AG10803 (cell line): ENCODE results near the gene PXN.

Source experiments
- DNase-seq: peaks from one replicate; pipeline ENCODE4 v3.0.0; 2010; ENCODE audit warnings: low read depth
- H3K4me3 ChIP-seq: 2 replicates; pipeline ENCODE4 v1.5.1; 2011; ENCODE audit warnings: mild to moderate bottlenecking, low read length, control low read depth
- TF ChIP-seq, protein P1 (sequence below): conservative IDR thresholded peaks from 2 replicates; pipeline ENCODE4 v1.5.1; 2011; ENCODE audit warnings: mild to moderate bottlenecking, low read length, control low read depth, inconsistent platforms

Gene PXN

DNA sequence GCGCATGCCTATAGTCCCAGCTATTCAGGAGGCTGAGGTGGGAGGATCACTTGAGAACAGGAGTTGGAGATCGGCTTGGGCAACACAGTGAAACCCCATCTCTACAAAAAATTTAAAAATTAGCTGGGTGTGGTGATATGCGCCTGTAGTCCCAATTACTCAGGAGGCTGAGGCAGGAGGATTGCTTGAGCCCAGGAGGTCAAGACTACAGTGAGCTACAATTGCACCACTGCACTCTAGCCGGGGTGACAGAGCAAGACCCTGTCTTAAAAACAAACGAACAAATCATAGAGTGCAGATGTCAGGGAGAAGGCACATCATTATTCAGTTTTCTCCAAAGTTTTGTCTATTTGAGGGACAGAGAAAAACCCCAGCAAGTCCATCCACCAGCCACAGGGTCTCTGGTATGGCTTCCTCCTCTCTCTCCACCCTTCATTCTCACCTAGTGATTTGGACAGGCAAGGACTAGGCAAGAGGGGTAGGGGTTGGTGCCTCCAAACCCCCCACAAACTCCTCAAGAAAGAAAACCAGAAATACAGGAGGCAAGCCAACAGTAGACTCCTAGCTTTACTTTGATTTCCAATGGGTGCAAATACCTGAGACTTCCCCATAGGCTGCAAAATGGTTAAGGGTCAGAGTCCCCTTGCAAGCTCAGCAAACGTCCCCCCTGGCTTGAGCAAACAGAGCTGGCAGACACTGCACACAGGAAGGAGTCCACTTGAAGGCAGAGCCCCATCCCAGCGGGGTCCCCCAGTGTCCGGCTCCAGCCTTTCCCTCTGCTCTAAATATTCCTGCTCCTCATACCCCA, 38.1 kb downstream of the PXN start:
- H3K4me3 ChIP-seq = no peak overlapping the region
- no peak for DNase-seq
- TF ChIP-seq, protein P1, sequence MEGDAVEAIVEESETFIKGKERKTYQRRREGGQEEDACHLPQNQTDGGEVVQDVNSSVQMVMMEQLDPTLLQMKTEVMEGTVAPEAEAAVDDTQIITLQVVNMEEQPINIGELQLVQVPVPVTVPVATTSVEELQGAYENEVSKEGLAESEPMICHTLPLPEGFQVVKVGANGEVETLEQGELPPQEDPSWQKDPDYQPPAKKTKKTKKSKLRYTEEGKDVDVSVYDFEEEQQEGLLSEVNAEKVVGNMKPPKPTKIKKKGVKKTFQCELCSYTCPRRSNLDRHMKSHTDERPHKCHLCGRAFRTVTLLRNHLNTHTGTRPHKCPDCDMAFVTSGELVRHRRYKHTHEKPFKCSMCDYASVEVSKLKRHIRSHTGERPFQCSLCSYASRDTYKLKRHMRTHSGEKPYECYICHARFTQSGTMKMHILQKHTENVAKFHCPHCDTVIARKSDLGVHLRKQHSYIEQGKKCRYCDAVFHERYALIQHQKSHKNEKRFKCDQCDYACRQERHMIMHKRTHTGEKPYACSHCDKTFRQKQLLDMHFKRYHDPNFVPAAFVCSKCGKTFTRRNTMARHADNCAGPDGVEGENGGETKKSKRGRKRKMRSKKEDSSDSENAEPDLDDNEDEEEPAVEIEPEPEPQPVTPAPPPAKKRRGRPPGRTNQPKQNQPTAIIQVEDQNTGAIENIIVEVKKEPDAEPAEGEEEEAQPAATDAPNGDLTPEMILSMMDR = no peak

- DNase-seq = no peak
- TF ChIP-seq, protein P1 = no peak
- H3K4me3 ChIP-seq = no peak overlapping the region
Observed at GRCh38 chr12:120225852-120226640, 39.5 kb downstream of the PXN start.

GRCh38 chr12:120225200-120225558, 40.4 kb downstream of the PXN start:
- TF ChIP-seq, protein P1 = no peak
- no peak overlapping the region for H3K4me3 ChIP-seq
- no peak for DNase-seq

- no peak for DNase-seq
- TF ChIP-seq, protein P1 = no peak
- H3K4me3 ChIP-seq = no peak overlapping the region; the same call in 1 of the 2 replicates
Observed at GRCh38 chr12:120224304-120225199, 41.0 kb downstream of the PXN start.

- DNase-seq = no peak
- TF ChIP-seq, protein P1 = no peak
- no peak overlapping the region for H3K4me3 ChIP-seq
Observed at GRCh38 chr12:120223458-120224303, 41.8 kb downstream of the PXN start.

- no peak overlapping the region for H3K4me3 ChIP-seq
- TF ChIP-seq, protein P1 = no peak
- no peak for DNase-seq
Observed at GRCh38 chr12:120222288-120222832, 43.2 kb downstream of the PXN start.
